H9 (cell line): Measurements from ENCODE around the gene TAOK3. TPM values are rescaled to one million over a fixed set of nuclear protein-coding genes. Genes with fewer than 3 reads are reported as not detected.

Experiments used
- DNase-seq: peaks from one replicate; pipeline ENCODE4 v3.0.0-alpha.2; 2017
- H2AFZ ChIP-seq: one replicate; pipeline ENCODE4 v1.6.1; 2013; ENCODE audit warnings: mild to moderate bottlenecking, low read length, control low read depth, moderate library complexity
- H2AK5ac ChIP-seq: 2 replicates; pipeline ENCODE4 v1.6.1; 2013; ENCODE audit warnings: low read length, control low read depth, mixed read lengths; ENCODE audit not compliant: insufficient read length
- H2BK120ac ChIP-seq: one replicate; pipeline ENCODE4 v1.6.1; 2013; ENCODE audit warnings: low read depth, mild to moderate bottlenecking, low read length, control low read depth, inconsistent platforms; ENCODE audit not compliant: poor library complexity, severe bottlenecking
- H2BK12ac ChIP-seq: 2 replicates; pipeline ENCODE4 v1.6.1; 2013; ENCODE audit warnings: low read length, control low read depth, mixed read lengths, low read depth; ENCODE audit not compliant: insufficient read length
- H2BK15ac ChIP-seq: 2 replicates; pipeline ENCODE4 v1.6.1; 2013; ENCODE audit warnings: low read depth, low read length, control low read depth
- H2BK20ac ChIP-seq: one replicate; pipeline ENCODE4 v1.6.1; 2013; ENCODE audit warnings: low read depth, mild to moderate bottlenecking, low read length, control low read depth, inconsistent platforms; ENCODE audit not compliant: poor library complexity, severe bottlenecking
- H2BK5ac ChIP-seq: 2 replicates; pipeline ENCODE4 v1.6.1; 2013; ENCODE audit warnings: low read length, control low read depth, mixed read lengths; ENCODE audit not compliant: insufficient read length
- H3K14ac ChIP-seq: 2 replicates; pipeline ENCODE4 v1.6.1; 2013; ENCODE audit warnings: low read length, control low read depth; ENCODE audit not compliant: insufficient read depth
- H3K18ac ChIP-seq: 2 replicates; pipeline ENCODE4 v1.6.1; 2013; ENCODE audit warnings: low read depth, mild to moderate bottlenecking, mixed read lengths, low read length, control low read depth; ENCODE audit not compliant: insufficient read length
- H3K23ac ChIP-seq: 2 replicates; pipeline ENCODE4 v1.6.1; 2013; ENCODE audit warnings: low read length, control low read depth, mixed read lengths, low read depth; ENCODE audit not compliant: insufficient read length
- H3K23me2 ChIP-seq: 2 replicates; pipeline ENCODE4 v1.6.1; 2013; ENCODE audit warnings: low read depth, mild to moderate bottlenecking, mixed read lengths, low read length, control low read depth; ENCODE audit not compliant: insufficient read length, poor library complexity, severe bottlenecking
- H3K27ac ChIP-seq: 2 replicates; pipeline ENCODE4 v1.5.1; 2013; ENCODE audit warnings: low read length, control low read depth, mixed read lengths, low read depth; ENCODE audit not compliant: insufficient read length
- H3K27me3 ChIP-seq: 2 replicates; pipeline ENCODE4 v1.6.1; 2013; ENCODE audit warnings: low read length, control low read depth, inconsistent platforms; ENCODE audit not compliant: insufficient read depth
- H3K4ac ChIP-seq: 2 replicates; pipeline ENCODE4 v1.6.1; 2013; ENCODE audit warnings: low read depth, mild to moderate bottlenecking, control low read depth, inconsistent platforms, low read length, moderate library complexity
- H3K4me1 ChIP-seq: 2 replicates; pipeline ENCODE4 v1.6.1; 2013; ENCODE audit warnings: low read length, control low read depth, inconsistent platforms; ENCODE audit not compliant: insufficient read depth
- H3K4me2 ChIP-seq: 2 replicates; pipeline ENCODE4 v1.6.1; 2013; ENCODE audit warnings: low read length, control low read depth, mixed read lengths; ENCODE audit not compliant: insufficient read length, insufficient read depth
- H3K56ac ChIP-seq: 2 replicates; pipeline ENCODE4 v1.6.1; 2013; ENCODE audit warnings: low read depth, mild to moderate bottlenecking, mixed read lengths, low read length, control low read depth; ENCODE audit not compliant: insufficient read length
- H3K79me1 ChIP-seq: 2 replicates; pipeline ENCODE4 v1.6.1; 2013; ENCODE audit warnings: low read depth, mild to moderate bottlenecking, moderate library complexity, low read length, control low read depth, inconsistent platforms; ENCODE audit not compliant: insufficient read depth, poor library complexity, severe bottlenecking
- H3K79me2 ChIP-seq: 2 replicates; pipeline ENCODE4 v1.6.1; 2013; ENCODE audit warnings: low read length, control low read depth, inconsistent platforms; ENCODE audit not compliant: insufficient read depth
- H3K9ac ChIP-seq: 2 replicates; pipeline ENCODE4 v1.6.1; 2013; ENCODE audit warnings: low read length, control low read depth, mixed read lengths; ENCODE audit not compliant: insufficient read length; ENCODE audit errors: extremely low read depth
- H3K9me3 ChIP-seq: one replicate; pipeline ENCODE4 v1.6.1; 2013; ENCODE audit warnings: low read depth, low read length, inconsistent platforms; ENCODE audit not compliant: control insufficient read depth
- H3T11ph ChIP-seq: one replicate; pipeline ENCODE4 v1.6.1; 2013; ENCODE audit warnings: mild to moderate bottlenecking, low read length, control low read depth, inconsistent platforms
- H4K20me1 ChIP-seq: one replicate; pipeline ENCODE4 v1.6.1; 2013; ENCODE audit not compliant: control insufficient read depth, insufficient read length, insufficient read depth
- H4K5ac ChIP-seq: 2 replicates; pipeline ENCODE4 v1.6.1; 2013; ENCODE audit warnings: low read depth, mild to moderate bottlenecking, mixed read lengths, low read length, control low read depth; ENCODE audit not compliant: insufficient read length
- H4K8ac ChIP-seq: replicated peaks from 2 replicates; pipeline ENCODE4 v1.6.1; 2013; ENCODE audit warnings: low read length, control low read depth, mixed read lengths, low read depth; ENCODE audit not compliant: insufficient read length
- H4K91ac ChIP-seq: 2 replicates; pipeline ENCODE4 v1.6.1; 2013; ENCODE audit warnings: low read depth, mild to moderate bottlenecking, moderate library complexity, mixed read lengths, low read length, control low read depth; ENCODE audit not compliant: insufficient read length
- H3K27ac Mint-ChIP-seq, 3 experiments: 2 replicates in 2 of 3; 3 replicates in 1 of 3; pipeline ENCODE4 v1.8.0; 2020 to 2021; ENCODE audit warnings: mixed read lengths in 3 of 3, mild to moderate bottlenecking in 1 of 3, moderate library complexity in 1 of 3
- H3K27me3 Mint-ChIP-seq: 2 replicates; pipeline ENCODE4 v1.8.0; 2021; ENCODE audit warnings: low read depth, mild to moderate bottlenecking, moderate library complexity, mixed read lengths
- H3K36me3 Mint-ChIP-seq, 3 experiments: 2 replicates in 2 of 3; 3 replicates in 1 of 3; pipeline ENCODE4 v1.8.0; 2020 to 2021; ENCODE audit warnings: low read depth in 3 of 3, mixed read lengths in 3 of 3; ENCODE audit not compliant: insufficient read depth in 1 of 3
- H3K4me1 Mint-ChIP-seq, 2 experiments: 2 replicates each; pipeline ENCODE4 v1.8.0; 2020; ENCODE audit warnings: mixed read lengths in 2 of 2
- H3K4me3 Mint-ChIP-seq, 2 experiments: 2 replicates in 1 of 2; 3 replicates in 1 of 2; pipeline ENCODE4 v1.8.0; 2020 to 2021; ENCODE audit warnings: mild to moderate bottlenecking in 2 of 2, mixed read lengths in 2 of 2, moderate library complexity in 1 of 2
- H3K9me3 Mint-ChIP-seq, 2 experiments: 2 replicates in 1 of 2; 3 replicates in 1 of 2; pipeline ENCODE4 v1.8.0; 2020; ENCODE audit warnings: mild to moderate bottlenecking in 2 of 2, mixed read lengths in 2 of 2, moderate library complexity in 1 of 2
- CTCF ChIP-seq: fragments of 200-600 bp; sonication (generic); conservative IDR thresholded peaks from 3 replicates; pipeline ENCODE4 v1.8.0; 2021; ENCODE audit warnings: antibody characterized with exemption, mild to moderate bottlenecking
- WGBS: extraction: QIAGEN DNeasy Blood & Tissue Kit; methylation state at CpG from one replicate; pipeline ENCODE4 v1.1.7; 2013; ENCODE audit warnings: missing lambda C conversion rate, low lambda C conversion rate, mixed read lengths; ENCODE audit not compliant: insufficient read length; ENCODE audit errors: extremely low coverage; 5-methylcytosine and 5-hydroxymethylcytosine counted together
- total RNA-seq: library from RNA; stranded (reverse); gene quantifications from 2 replicates; pipeline ENCODE4 v1.2.1, GENCODE V29; 2021

Gene TAOK3
- total RNA-seq, 1 experiment from 2014 or later = 5.2 TPM

- Histone ChIP-seq H3K23ac (no peak overlapping the region), H3K79me2 (no peaks in the 10 kb centered on the region), H2BK20ac (no peak overlapping the region), H4K5ac (no peak overlapping the region), H3K56ac (no peak overlapping the region), H2BK15ac (no peak overlapping the region), H2AK5ac (no peak overlapping the region), H2BK120ac (no peak overlapping the region), H3K4me2 (no peak overlapping the region), H3K9ac (no peak overlapping the region), H3K79me1 (no peaks in the 10 kb centered on the region), H2BK12ac (no peak overlapping the region), H2BK5ac (no peak overlapping the region), H4K91ac (no peak overlapping the region), H3K18ac (no peak overlapping the region), H3K23me2 (no peaks in the 10 kb centered on the region), H3K4ac (no peak overlapping the region), H3K14ac (no peak overlapping the region), H3T11ph (no peak overlapping the region), H4K8ac (no peak overlapping the region), H3K27ac (no peak overlapping the region), H3K9me3 (no peaks in the 10 kb centered on the region), H3K27me3 (no peaks in the 10 kb centered on the region), H2AFZ (no peak overlapping the region), H4K20me1 (no peaks in the 10 kb centered on the region), H3K4me1 (no peaks in the 10 kb centered on the region; the same call in 1 of the 2 replicates)
- no CpG with 5 or more reads among the region's 7 CpGs for WGBS
- no peak overlapping the region for H3K27ac Mint-ChIP-seq
- H3K4me1 Mint-ChIP-seq = peaks cover 0 to 7% of the 10 kb centered on the region in 2 experiments; a peak in 1 of 4 replicates
- H3K27me3 Mint-ChIP-seq = 0 out of 2 replicates have a peak, but pooled peaks cover 1% of the 10 kb centered on the region
- no peak for DNase-seq
- H3K9me3 Mint-ChIP-seq = peaks cover 3 to 10% of the 10 kb centered on the region in 2 experiments; a peak in 4 of 5 replicates
- no peak overlapping the region for H3K4me3 Mint-ChIP-seq
- peaks cover 0 to 2% (median 0%) of the 10 kb centered on the region in 3 experiments; a peak in 3 of 7 replicates for H3K36me3 Mint-ChIP-seq
- 0 out of 3 replicates have a peak, but pooled peaks have one; percentile 29 for TF ChIP-seq CTCF
Observed at GRCh38 chr12:118357257-118358007, 15.3 kb downstream of the TAOK3 start.
